Transverse colon (tissue), 3 donors: ENCODE results near the gene RHOBTB1.

Experiments used
- CTCF ChIP-seq, 5 experiments: fragments of 200-600 bp in 3 of 5; fragments of 450-650 bp in 2 of 5; sonication (generic) in 3 of 5; IDR thresholded peaks; 1 replicate in 2 of 5; 2 replicates in 3 of 5; pipeline ENCODE4 v1.5.1; 2016 to 2017; ENCODE audit warnings: antibody characterized with exemption in 5 of 5, inconsistent platforms in 3 of 5, mild to moderate bottlenecking in 2 of 5, moderate library complexity in 1 of 5
- POLR2A ChIP-seq: fragments of 450-650 bp; IDR thresholded peaks from one replicate; pipeline ENCODE4 v1.6.1; 2016; ENCODE audit warnings: antibody characterized with exemption, mild to moderate bottlenecking, moderate library complexity

GRCh38 chr10:60821656-60822055, 122.3 kb downstream of the RHOBTB1 start:
- no peak for TF ChIP-seq CTCF (IDR thresholded peaks at IDR 0.05)
- no peak for TF ChIP-seq POLR2A
